SU-DHL-6 (cell line): ENCODE data around the gene MANSC4.

Source experiments
- H2AFZ ChIP-seq: fragments of 200-600 bp; sonication (generic); 2 replicates; pipeline ENCODE4 v1.6.1; 2014; ENCODE audit warnings: low read depth, mild to moderate bottlenecking, moderate library complexity, mixed read lengths, antibody characterized with exemption, low read length; ENCODE audit not compliant: severe bottlenecking
- H3F3A ChIP-seq: fragments of 200-600 bp; shearing (Covaris generic); 2 replicates; pipeline ENCODE4 v1.6.0; 2016; ENCODE audit warnings: antibody characterized with exemption, mild to moderate bottlenecking; ENCODE audit not compliant: insufficient read depth
- H3K27ac ChIP-seq: fragments of 200-600 bp; sonication (generic); 2 replicates; pipeline ENCODE4 v1.5.1; 2016; ENCODE audit warnings: low read depth, mild to moderate bottlenecking, low read length, moderate library complexity, mixed read lengths
- H3K27me3 ChIP-seq: fragments of 200-600 bp; sonication (generic), shearing (Covaris generic); 2 replicates; pipeline ENCODE4 v1.6.0; 2014; ENCODE audit warnings: mild to moderate bottlenecking, low read length
- H3K36me3 ChIP-seq: fragments of 200-600 bp; sonication (generic); 2 replicates; pipeline ENCODE4 v1.6.1; 2014; ENCODE audit warnings: mild to moderate bottlenecking, low read length, mixed read lengths
- H3K4me2 ChIP-seq: fragments of 300-600, 200-600 bp; shearing (Covaris generic), sonication (generic); 2 replicates; pipeline ENCODE4 v1.6.0; 2014; ENCODE audit warnings: low read length, low read depth, mild to moderate bottlenecking; ENCODE audit not compliant: poor library complexity, severe bottlenecking
- H3K4me3 ChIP-seq: fragments of 200-600 bp; sonication (generic); 2 replicates; pipeline ENCODE4 v1.5.1; 2014; ENCODE audit warnings: antibody characterized with exemption, low read length, mild to moderate bottlenecking, mixed read lengths; ENCODE audit not compliant: insufficient read depth, poor library complexity, severe bottlenecking
- H3K79me2 ChIP-seq: fragments of 200-600 bp; sonication (generic); 2 replicates; pipeline ENCODE4 v1.6.1; 2014; ENCODE audit warnings: mild to moderate bottlenecking, low read length, moderate library complexity; ENCODE audit not compliant: insufficient read depth
- H3K9ac ChIP-seq: fragments of 200-600 bp; sonication (generic); 2 replicates; pipeline ENCODE4 v1.7.0; 2014; ENCODE audit warnings: mild to moderate bottlenecking, low read length
- H3K9me2 ChIP-seq: fragments of 200-600 bp; sonication (generic); replicated peaks from 2 replicates; pipeline ENCODE4 v1.6.1; 2014; ENCODE audit warnings: low read length; ENCODE audit not compliant: insufficient read depth
- H3K9me3 ChIP-seq: fragments of 200-600 bp; sonication (generic); 2 replicates; pipeline ENCODE4 v1.6.1; 2014; ENCODE audit warnings: low read length, mixed read lengths; ENCODE audit not compliant: insufficient read depth
- H4K20me1 ChIP-seq: fragments of 200-600 bp; sonication (generic); 2 replicates; pipeline ENCODE4 v1.6.1; 2014; ENCODE audit warnings: low read depth, mild to moderate bottlenecking, antibody characterized with exemption, low read length, moderate library complexity, mixed read lengths
- CTCF ChIP-seq: fragments of 200-600 bp; sonication (generic); IDR thresholded peaks from one replicate; pipeline ENCODE4 v1.5.1; 2017; ENCODE audit warnings: antibody characterized with exemption, mild to moderate bottlenecking, low read length, moderate library complexity; ENCODE audit not compliant: insufficient read depth, poor library complexity, severe bottlenecking
- EZH2phosphoT487 ChIP-seq: fragments of 200-600 bp; sonication (generic), shearing (Covaris generic); conservative IDR thresholded peaks from 2 replicates; pipeline ENCODE4 v1.6.1; 2018; ENCODE audit warnings: mild to moderate bottlenecking, antibody characterized with exemption, low read length, moderate library complexity, mixed read lengths

The MANSC4 gene

DNA sequence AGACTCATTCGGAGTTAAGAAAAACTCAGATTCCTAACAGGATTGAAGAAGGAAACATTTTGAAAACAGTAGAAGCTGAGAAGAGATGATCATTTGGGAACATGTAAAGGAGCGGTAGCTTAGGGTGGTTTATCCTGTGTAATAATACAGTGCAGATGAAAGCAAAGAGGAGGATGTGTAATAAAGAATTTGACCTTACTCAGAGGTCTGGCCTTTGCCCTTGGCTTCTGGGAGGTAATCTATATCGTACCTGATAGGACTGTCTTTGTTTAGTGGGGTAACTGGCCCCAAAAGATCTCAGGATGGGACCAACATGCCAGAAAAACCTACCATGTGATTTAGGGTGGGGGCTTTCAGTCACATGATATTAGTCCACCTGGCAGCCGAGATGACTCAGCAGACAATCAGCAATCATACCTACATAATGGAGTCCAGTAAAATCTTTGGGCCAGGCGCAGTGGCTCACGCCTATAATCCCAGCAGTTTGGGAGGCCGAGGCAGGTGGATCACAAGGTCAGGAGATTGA, 23.3 kb downstream of the MANSC4 start:
- Histone ChIP-seq H3K4me3 (no peak overlapping the region), H3K27ac (no peak overlapping the region), H3F3A (peaks cover 10% of the 10 kb centered on the region; the same call in 1 of the 2 replicates), H3K9me2 (no peaks in the 10 kb centered on the region), H3K9ac (no peak overlapping the region), H3K27me3 (no peaks in the 10 kb centered on the region), H4K20me1 (no peaks in the 10 kb centered on the region), H3K4me2 (no peak overlapping the region), H3K36me3 (peaks cover 17% of the 10 kb centered on the region), H2AFZ (no peak overlapping the region), H3K79me2 (no peaks in the 10 kb centered on the region), H3K9me3 (no peaks in the 10 kb centered on the region)
- TF ChIP-seq EZH2phosphoT487 (no peak), CTCF (no peak)

GRCh38 chr12:27754795-27755194, 25.2 kb downstream of the MANSC4 start:
- no peaks in the 10 kb centered on the region for H3K9me3 ChIP-seq
- H3K9ac ChIP-seq: no peak overlapping the region

DNA sequence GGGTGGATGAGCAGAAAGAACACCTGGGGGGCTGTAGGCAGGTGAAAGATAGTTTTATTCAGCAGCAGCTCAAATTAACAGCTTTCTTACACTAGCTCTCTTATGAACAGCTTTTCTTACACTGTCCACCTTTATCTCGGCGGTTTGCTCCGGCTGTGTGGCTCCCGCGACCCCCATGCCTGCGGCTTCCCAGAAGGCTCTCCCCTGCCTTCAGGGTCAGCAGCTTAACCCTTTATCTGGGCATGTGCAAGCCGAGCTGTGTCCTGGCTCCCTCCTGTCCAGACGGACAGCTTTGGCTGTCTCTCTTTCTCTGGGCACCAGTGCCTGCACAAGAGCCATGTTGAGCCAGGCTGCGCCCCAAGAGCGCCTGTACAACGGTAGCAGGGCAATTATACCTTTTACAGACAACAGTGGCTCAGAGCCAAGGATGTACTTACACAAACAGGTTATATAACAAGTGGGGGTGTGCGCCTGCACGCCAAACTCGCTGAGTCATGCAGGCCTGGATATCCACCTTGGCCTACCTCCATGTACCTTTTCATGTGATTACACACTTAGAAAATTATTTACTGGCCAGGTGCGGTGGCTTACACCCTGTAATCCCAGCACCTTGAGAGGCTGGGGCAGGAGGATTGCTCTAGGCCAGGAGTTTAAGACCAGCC, 28.5 kb downstream of the MANSC4 start:
- H4K20me1 ChIP-seq: no peaks in the 10 kb centered on the region
- no peaks in the 10 kb centered on the region for H3K79me2 ChIP-seq
- peaks cover 16% of the 10 kb centered on the region for H3K36me3 ChIP-seq
- H3K27me3 ChIP-seq: no peaks in the 10 kb centered on the region
- H3K4me2 ChIP-seq: no peak overlapping the region
- no peaks in the 10 kb centered on the region for H3K9me2 ChIP-seq
- no peak overlapping the region for H3K27ac ChIP-seq
- no peaks in the 10 kb centered on the region for H3K9me3 ChIP-seq
- TF ChIP-seq CTCF (no peak), EZH2phosphoT487 (no peak)
- no peak overlapping the region for H3K9ac ChIP-seq
- H2AFZ ChIP-seq: no peak overlapping the region
- H3K4me3 ChIP-seq: no peak overlapping the region
- peaks cover 5% of the 10 kb centered on the region; the same call in 1 of the 2 replicates for H3F3A ChIP-seq

More at GRCh38 chr12:27754795-27755194, 25.2 kb downstream of the MANSC4 start:
- no peaks in the 10 kb centered on the region for H4K20me1 ChIP-seq
- H3K4me2 ChIP-seq: no peak overlapping the region
- no peak overlapping the region for H3K4me3 ChIP-seq
- H3K27ac ChIP-seq: no peak overlapping the region
- no peak overlapping the region for H2AFZ ChIP-seq
- TF ChIP-seq EZH2phosphoT487 (no peak), CTCF (no peak)
- no peaks in the 10 kb centered on the region for H3K27me3 ChIP-seq
- no peaks in the 10 kb centered on the region for H3K9me2 ChIP-seq
- H3K36me3 ChIP-seq: peaks cover 17% of the 10 kb centered on the region
- no peaks in the 10 kb centered on the region for H3K79me2 ChIP-seq
- peaks cover 10% of the 10 kb centered on the region; the same call in 1 of the 2 replicates for H3F3A ChIP-seq
